GM13977 (cell line): Measurements from ENCODE around the gene RAX2.

Source experiments
- DNase-seq: peaks from one replicate; pipeline ENCODE4 v3.0.0; 2012; ENCODE audit warnings: low spot score
- CTCF ChIP-seq: IDR thresholded peaks from 2 replicates; pipeline ENCODE4 v1.5.1; 2012; ENCODE audit warnings: mild to moderate bottlenecking, control low read depth; ENCODE audit not compliant: insufficient read depth; ENCODE audit errors: extremely low read depth, missing control alignments
- in situ Hi-C: fragments of 300-500 bp; cut with MboI; formaldehyde crosslinking; loops from one replicate; pipeline ENCODE4 v1.12.0; 2022; ENCODE audit warnings: low sequenced_read_pairs, low pct_unique_long_range_greater_than_20kb, mixed read lengths, inconsistent platforms; ENCODE audit not compliant: unreplicated experiment

Gene RAX2

GRCh38 chr19:3778899-3779723 lies 7.1 kb upstream of the RAX2 start:
- in situ Hi-C loops, result no loop called here
- no peak for DNase-seq
- TF ChIP-seq CTCF, result no peak

- TF ChIP-seq CTCF, result no peak
- in situ Hi-C loops, result no loop called here
- no peak for DNase-seq
Observed at GRCh38 chr19:3778104-3778867, 6.3 kb upstream of the RAX2 start.

- in situ Hi-C loops, result no loop called here
- no peak for TF ChIP-seq CTCF
- DNase-seq, result no peak
Observed at GRCh38 chr19:3776479-3777040, 4.5 kb upstream of the RAX2 start.

GRCh38 chr19:3775831-3776230 lies 3.8 kb upstream of the RAX2 start:
- TF ChIP-seq CTCF, result no peak
- in situ Hi-C loops, result no loop called here
- DNase-seq, result no peak

GRCh38 chr19:3775374-3775711 lies 3.3 kb upstream of the RAX2 start:
- TF ChIP-seq CTCF, result no peak
- in situ Hi-C loops, result no loop called here
- DNase-seq, result no peak

GRCh38 chr19:3774621-3775373 lies 2.8 kb upstream of the RAX2 start:
- no peak for DNase-seq
- in situ Hi-C loops, result no loop called here
- TF ChIP-seq CTCF, result no peak
